ENCODE measurements around the gene KLHL35. TPM values are rescaled to one million over a fixed set of nuclear protein-coding genes. Genes with fewer than 3 reads are reported as not detected.

Gene KLHL35
- total RNA-seq, 1 donor from 2014 or later = 0.77 TPM

- Histone ChIP-seq H3K9me3 (ENCODE audit: insufficient read depth, low read depth, low read length) (no peaks in the 10 kb centered on the region), H2AFZ (ENCODE audit: low read depth, low read length) (no peak overlapping the region), H3K27ac (ENCODE audit: low read depth, low read length) (no peak overlapping the region), H3K4me2 (ENCODE audit: low read length) (no peak overlapping the region), H3K36me3 (ENCODE audit: insufficient read depth, low read length) (no peaks in the 10 kb centered on the region), H4K20me1 (ENCODE audit: insufficient read depth, low read length) (no peaks in the 10 kb centered on the region), H3K4me1 (ENCODE audit: insufficient read depth, low read length) (peaks cover 16% of the 10 kb centered on the region), H3K4me3 (ENCODE audit: insufficient read depth, low read depth, low read length) (no peak overlapping the region), H3K9ac (ENCODE audit: low read length) (no peak overlapping the region), H3K79me2 (ENCODE audit: insufficient read depth, low read length) (peaks cover 8% of the 10 kb centered on the region), H3K27me3 (ENCODE audit: insufficient read depth, low read length) (no peaks in the 10 kb centered on the region)
- DNase-seq (ENCODE audit: low read depth) = no peak
- peaks cover 7% of the 10 kb centered on the region for H3K36me3 Mint-ChIP-seq (ENCODE audit: low read depth, unreplicated experiment)
- no peak overlapping the region for H3K27ac Mint-ChIP-seq (ENCODE audit: unreplicated experiment)
- no peak for FAIRE-seq
- no peaks in the 10 kb centered on the region for H3K27me3 Mint-ChIP-seq (ENCODE audit: low read depth, unreplicated experiment)
- H3K4me3 Mint-ChIP-seq (ENCODE audit: unreplicated experiment) = no peak overlapping the region
- H3K9me3 Mint-ChIP-seq (ENCODE audit: unreplicated experiment) = no peaks in the 10 kb centered on the region
- TF ChIP-seq EZH2 (IDR thresholded peaks at IDR 0.05; ENCODE audit: insufficient read depth, low read length) = no peak
- TF ChIP-seq, protein P1, sequence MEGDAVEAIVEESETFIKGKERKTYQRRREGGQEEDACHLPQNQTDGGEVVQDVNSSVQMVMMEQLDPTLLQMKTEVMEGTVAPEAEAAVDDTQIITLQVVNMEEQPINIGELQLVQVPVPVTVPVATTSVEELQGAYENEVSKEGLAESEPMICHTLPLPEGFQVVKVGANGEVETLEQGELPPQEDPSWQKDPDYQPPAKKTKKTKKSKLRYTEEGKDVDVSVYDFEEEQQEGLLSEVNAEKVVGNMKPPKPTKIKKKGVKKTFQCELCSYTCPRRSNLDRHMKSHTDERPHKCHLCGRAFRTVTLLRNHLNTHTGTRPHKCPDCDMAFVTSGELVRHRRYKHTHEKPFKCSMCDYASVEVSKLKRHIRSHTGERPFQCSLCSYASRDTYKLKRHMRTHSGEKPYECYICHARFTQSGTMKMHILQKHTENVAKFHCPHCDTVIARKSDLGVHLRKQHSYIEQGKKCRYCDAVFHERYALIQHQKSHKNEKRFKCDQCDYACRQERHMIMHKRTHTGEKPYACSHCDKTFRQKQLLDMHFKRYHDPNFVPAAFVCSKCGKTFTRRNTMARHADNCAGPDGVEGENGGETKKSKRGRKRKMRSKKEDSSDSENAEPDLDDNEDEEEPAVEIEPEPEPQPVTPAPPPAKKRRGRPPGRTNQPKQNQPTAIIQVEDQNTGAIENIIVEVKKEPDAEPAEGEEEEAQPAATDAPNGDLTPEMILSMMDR (IDR thresholded peaks at IDR 0.05; ENCODE audit: insufficient read depth, low read depth, low read length) = no peak
- peaks cover 15% of the 10 kb centered on the region for H3K4me1 Mint-ChIP-seq (ENCODE audit: low read depth, unreplicated experiment)
Observed at GRCh38 chr11:75421902-75422247, 11.1 kb downstream of the KLHL35 start.

- Histone ChIP-seq H4K20me1 (ENCODE audit: insufficient read depth, low read length) (no peaks in the 10 kb centered on the region), H2AFZ (ENCODE audit: low read depth, low read length) (no peak overlapping the region), H3K4me3 (ENCODE audit: insufficient read depth, low read depth, low read length) (no peak overlapping the region), H3K9ac (ENCODE audit: low read length) (no peak overlapping the region), H3K4me2 (ENCODE audit: low read length) (no peak overlapping the region), H3K79me2 (ENCODE audit: insufficient read depth, low read length) (peaks cover 10% of the 10 kb centered on the region), H3K9me3 (ENCODE audit: insufficient read depth, low read depth, low read length) (no peaks in the 10 kb centered on the region), H3K36me3 (ENCODE audit: insufficient read depth, low read length) (no peaks in the 10 kb centered on the region), H3K27ac (ENCODE audit: low read depth, low read length) (no peak overlapping the region), H3K27me3 (ENCODE audit: insufficient read depth, low read length) (no peaks in the 10 kb centered on the region), H3K4me1 (ENCODE audit: insufficient read depth, low read length) (peaks cover 16% of the 10 kb centered on the region)
- no peaks in the 10 kb centered on the region for H3K9me3 Mint-ChIP-seq (ENCODE audit: unreplicated experiment)
- no peak for FAIRE-seq
- H3K36me3 Mint-ChIP-seq (ENCODE audit: low read depth, unreplicated experiment) = peaks cover 7% of the 10 kb centered on the region
- TF ChIP-seq, protein P1 (IDR thresholded peaks at IDR 0.05; ENCODE audit: insufficient read depth, low read depth, low read length) = no peak
- no peak for TF ChIP-seq EZH2 (IDR thresholded peaks at IDR 0.05; ENCODE audit: insufficient read depth, low read length)
- no peak for DNase-seq (ENCODE audit: low read depth)
- H3K4me3 Mint-ChIP-seq (ENCODE audit: unreplicated experiment) = no peak overlapping the region
- H3K4me1 Mint-ChIP-seq (ENCODE audit: low read depth, unreplicated experiment) = peaks cover 15% of the 10 kb centered on the region
- no peaks in the 10 kb centered on the region for H3K27me3 Mint-ChIP-seq (ENCODE audit: low read depth, unreplicated experiment)
- peak overlapping the region; percentile 12 for H3K27ac Mint-ChIP-seq (ENCODE audit: unreplicated experiment)
Observed at GRCh38 chr11:75421035-75421602, 11.9 kb downstream of the KLHL35 start.

DNA sequence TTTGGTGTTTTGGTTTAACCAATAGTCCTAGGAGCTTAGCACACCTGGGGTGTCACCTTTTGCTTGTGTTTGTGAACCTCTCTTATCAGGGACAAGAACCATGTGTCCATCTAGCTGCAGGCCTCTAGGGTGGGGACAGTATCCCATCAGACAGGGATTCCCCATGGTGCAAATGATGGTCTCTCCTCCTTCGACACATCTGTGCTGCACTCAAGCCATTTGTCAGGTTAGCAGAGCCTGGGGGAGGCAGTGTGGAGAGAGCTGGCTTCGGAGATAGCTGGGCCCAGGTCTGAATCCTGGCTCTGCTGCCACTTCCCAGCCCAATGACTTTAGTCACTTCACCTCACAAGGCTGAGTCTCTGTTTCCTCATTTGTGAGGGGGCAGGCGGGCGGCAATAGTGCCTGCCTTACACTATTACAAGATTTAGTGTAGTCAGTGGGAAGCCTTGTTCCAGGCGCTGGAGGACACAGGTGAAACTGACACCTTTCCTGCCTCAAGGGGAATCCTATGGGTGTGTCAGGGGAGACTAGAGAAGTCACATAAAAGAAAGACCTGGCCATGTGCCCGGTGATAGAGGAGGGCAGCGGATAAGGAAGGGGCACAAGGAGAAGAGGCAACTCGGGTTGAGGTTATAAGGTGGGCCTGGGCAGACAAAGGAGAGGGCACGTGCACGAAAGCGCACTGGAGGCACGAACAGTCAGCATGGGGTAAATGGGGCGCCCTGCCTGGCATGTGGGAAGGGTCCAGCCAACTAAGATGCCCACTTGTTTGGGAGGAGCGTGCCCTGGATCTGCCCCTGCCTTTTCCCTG is 12.6 kb downstream of the KLHL35 start:
- H3K27ac ChIP-seq (ENCODE audit: low read depth, low read length) = no peak overlapping the region
- TF ChIP-seq EZH2 (IDR thresholded peaks at IDR 0.05; ENCODE audit: insufficient read depth, low read length) = no peak
- TF ChIP-seq, protein P1 (IDR thresholded peaks at IDR 0.05; ENCODE audit: insufficient read depth, low read depth, low read length) = no peak
- no peaks in the 10 kb centered on the region for H4K20me1 ChIP-seq (ENCODE audit: insufficient read depth, low read length)
- DNase-seq (ENCODE audit: low read depth) (no peak), FAIRE-seq (no peak)
- no peak overlapping the region for H3K4me2 ChIP-seq (ENCODE audit: low read length)
- H3K4me3 ChIP-seq (ENCODE audit: insufficient read depth, low read depth, low read length) = no peak overlapping the region
- H3K36me3 ChIP-seq (ENCODE audit: insufficient read depth, low read length) = no peaks in the 10 kb centered on the region
- H2AFZ ChIP-seq (ENCODE audit: low read depth, low read length) = no peak overlapping the region
- H3K4me1 ChIP-seq (ENCODE audit: insufficient read depth, low read length) = peaks cover 16% of the 10 kb centered on the region
- H3K9ac ChIP-seq (ENCODE audit: low read length) = no peak overlapping the region
- Mint-ChIP-seq H3K9me3 (ENCODE audit: unreplicated experiment) (no peaks in the 10 kb centered on the region), H3K4me1 (ENCODE audit: low read depth, unreplicated experiment) (peaks cover 15% of the 10 kb centered on the region), H3K4me3 (ENCODE audit: unreplicated experiment) (no peak overlapping the region), H3K36me3 (ENCODE audit: low read depth, unreplicated experiment) (peaks cover 7% of the 10 kb centered on the region), H3K27me3 (ENCODE audit: low read depth, unreplicated experiment) (no peaks in the 10 kb centered on the region), H3K27ac (ENCODE audit: unreplicated experiment) (peak overlapping the region; percentile 34)
- H3K79me2 ChIP-seq (ENCODE audit: insufficient read depth, low read length) = peaks cover 10% of the 10 kb centered on the region
- H3K27me3 ChIP-seq (ENCODE audit: insufficient read depth, low read length) = no peaks in the 10 kb centered on the region
- H3K9me3 ChIP-seq (ENCODE audit: insufficient read depth, low read depth, low read length) = no peaks in the 10 kb centered on the region

All from astrocyte (in vitro differentiated cells and primary cell).